Fibroblast of lung (primary cell): Measurements from ENCODE around the gene C1orf122. TPM values are rescaled to one million over a fixed set of nuclear protein-coding genes. Genes with fewer than 3 reads are reported as not detected.
A peak's percentile ranks its signal among the peaks of the same experiment; 100 is the strongest.

Experiments used
- DNase-seq, 2 donors: peaks; one replicate each; pipeline versions ENCODE4 v3.0.0 to v3.0.0-alpha.2; 2010; ENCODE audit warnings: low read depth in 2 of 2
- H2AFZ ChIP-seq: 2 replicates; pipeline ENCODE4 v1.5.1; 2012; ENCODE audit warnings: low read length, control low read depth, inconsistent platforms
- H3K27ac ChIP-seq: 2 replicates; pipeline ENCODE4 v1.5.1; 2011; ENCODE audit warnings: low read length, control low read depth; ENCODE audit not compliant: insufficient read depth
- H3K27me3 ChIP-seq: 2 replicates; pipeline ENCODE4 v1.5.1; 2011; ENCODE audit warnings: mild to moderate bottlenecking, low read length; ENCODE audit not compliant: control insufficient read depth, insufficient read depth
- H3K36me3 ChIP-seq: 2 replicates; pipeline ENCODE4 v1.5.1; 2011; ENCODE audit warnings: low read length; ENCODE audit not compliant: control insufficient read depth, insufficient read depth
- H3K4me1 ChIP-seq: 2 replicates; pipeline ENCODE4 v1.5.1; 2011; ENCODE audit warnings: low read length; ENCODE audit not compliant: control insufficient read depth, insufficient read depth; ENCODE audit errors: extremely low read depth
- H3K4me2 ChIP-seq: 2 replicates; pipeline ENCODE4 v1.5.1; 2011; ENCODE audit warnings: low read length, control low read depth; ENCODE audit not compliant: insufficient read depth; ENCODE audit errors: extremely low read depth
- H3K4me3 ChIP-seq, 4 experiments: fragments of 200-600 bp in 1 of 4; sonication (generic) in 1 of 4; replicated peaks in 1 of 4; 2 replicates each; pipeline ENCODE4 v1.5.1; 2011 to 2016; ENCODE audit warnings: low read length in 4 of 4, low read depth in 3 of 4, mild to moderate bottlenecking in 3 of 4, control low read depth in 2 of 4, inconsistent platforms in 1 of 4, mixed read lengths in 1 of 4; ENCODE audit not compliant: insufficient read depth in 1 of 4; ENCODE audit errors: control extremely low read depth in 1 of 4
- H3K79me2 ChIP-seq: 2 replicates; pipeline ENCODE4 v1.5.1; 2012; ENCODE audit warnings: mild to moderate bottlenecking, low read length, inconsistent platforms; ENCODE audit not compliant: control insufficient read depth, insufficient read depth
- H3K9ac ChIP-seq: 2 replicates; pipeline ENCODE4 v1.5.1; 2011; ENCODE audit warnings: mild to moderate bottlenecking, low read length, control low read depth; ENCODE audit not compliant: insufficient read depth
- H3K9me3 ChIP-seq: 2 replicates; pipeline ENCODE4 v1.5.1; 2012; ENCODE audit warnings: low read depth, low read length; ENCODE audit not compliant: control insufficient read depth, insufficient read depth
- H4K20me1 ChIP-seq: 2 replicates; pipeline ENCODE4 v1.5.1; 2011; ENCODE audit warnings: low read length; ENCODE audit not compliant: control insufficient read depth, insufficient read depth; ENCODE audit errors: extremely low read depth
- CTCF ChIP-seq, 2 donors: IDR thresholded peaks in 1 of 2; conservative IDR thresholded peaks in 1 of 2; 1 replicate in 1 of 2; 2 replicates in 1 of 2; pipeline ENCODE4 v1.5.1; 2011 to 2012; ENCODE audit warnings: low read length in 2 of 2, control low read depth in 1 of 2, inconsistent platforms in 1 of 2, low read depth in 1 of 2, mild to moderate bottlenecking in 1 of 2
- EZH2 ChIP-seq: IDR thresholded peaks from 2 replicates; pipeline ENCODE4 v1.5.1; 2012; ENCODE audit warnings: low read length, control low read depth, mild to moderate bottlenecking; ENCODE audit errors: missing control alignments
- polyA plus RNA-seq, 2 donors: library from polyadenylated mRNA; depleted of rRNA in 1 of 2; stranded (reverse) in 1 of 2; unstranded in 1 of 2; fragments of >200 nt; gene quantifications; 2 replicates each; pipeline ENCODE4 v1.2.1, GENCODE V29; 2011 to 2012; ENCODE audit warnings: missing spikeins in 1 of 2
- total RNA-seq: library from RNA; depleted of rRNA; stranded (reverse); fragments of >200 nt; gene quantifications from 2 replicates; pipeline ENCODE4 v1.2.1, GENCODE V29; 2014

C1orf122 gene
- total and polyA plus RNA-seq, 2 donors (not counting 1 experiment from before 2014, with no cell fraction given) = 14.8 to 28.1 TPM

DNA sequence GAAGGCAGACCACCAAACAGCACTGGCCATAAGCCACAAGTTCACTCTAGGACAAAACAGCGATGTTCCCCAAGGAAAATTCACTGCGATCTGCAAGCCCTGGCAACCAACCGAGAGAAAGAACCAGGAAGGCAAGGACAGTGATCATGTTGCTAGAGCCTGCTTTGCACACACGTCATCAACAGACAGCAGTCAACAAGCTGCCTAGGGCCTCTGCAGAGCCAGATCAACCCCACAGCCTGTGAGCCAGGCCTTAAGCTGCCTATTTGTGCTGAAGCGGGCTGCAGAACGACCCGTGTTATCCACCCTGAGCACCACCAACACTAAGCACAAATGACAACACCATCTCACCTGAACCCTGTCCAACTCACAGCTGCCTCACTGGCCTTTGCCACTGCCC lies 6.7 kb downstream of the C1orf122 start:
- H3K9me3 ChIP-seq = no peaks in the 10 kb centered on the region
- no peak overlapping the region for H3K4me3 ChIP-seq
- TF ChIP-seq CTCF (conservative IDR thresholded peaks at IDR 0.05 in 1 of 2, IDR thresholded peaks at IDR 0.05 in 1 of 2; ENCODE audit: low read depth in 1 of 2, low read length in 2 of 2) (no peak), EZH2 (no peak)
- no peak overlapping the region for H3K9ac ChIP-seq
- no peak overlapping the region for H3K4me2 ChIP-seq
- H4K20me1 ChIP-seq = no peaks in the 10 kb centered on the region
- DNase-seq = no peak
- H3K79me2 ChIP-seq = peaks cover 8% of the 10 kb centered on the region
- peaks cover 18% of the 10 kb centered on the region for H3K36me3 ChIP-seq
- no peaks in the 10 kb centered on the region for H3K27me3 ChIP-seq
- no peak overlapping the region for H3K27ac ChIP-seq
- H2AFZ ChIP-seq = no peak overlapping the region
- H3K4me1 ChIP-seq = peaks cover 7% of the 10 kb centered on the region

DNA sequence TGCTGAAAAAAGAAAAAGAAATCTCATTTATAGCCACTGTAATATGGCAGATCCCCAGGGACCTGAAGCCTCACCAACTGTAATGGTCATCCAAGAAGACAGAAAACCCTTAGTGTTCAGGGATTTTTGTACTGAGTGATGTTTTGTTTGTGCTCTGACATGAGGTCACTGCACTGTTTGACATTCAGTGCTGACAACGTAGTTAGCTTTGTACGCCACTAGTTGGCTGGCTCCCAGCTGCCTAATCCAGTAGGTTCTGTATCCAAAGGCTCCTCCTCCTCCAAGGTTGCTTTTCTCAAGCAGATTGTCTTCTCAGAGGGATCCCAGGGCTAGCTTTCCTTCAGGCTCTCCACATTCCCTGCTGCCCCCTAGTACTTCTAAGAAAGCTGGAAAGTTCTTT lies 9.9 kb downstream of the C1orf122 start:
- no peaks in the 10 kb centered on the region for H4K20me1 ChIP-seq
- peak in 1 of 2 donors; percentile 44 for DNase-seq
- H3K4me3 ChIP-seq = no peak overlapping the region
- peak overlapping the region; percentile 7 for H3K9ac ChIP-seq
- H3K4me2 ChIP-seq = no peak overlapping the region
- H3K79me2 ChIP-seq = peaks cover 4% of the 10 kb centered on the region
- no peak overlapping the region for H3K27ac ChIP-seq
- TF ChIP-seq EZH2 (no peak), CTCF (conservative IDR thresholded peaks at IDR 0.05 in 1 of 2, IDR thresholded peaks at IDR 0.05 in 1 of 2; ENCODE audit: low read depth in 1 of 2, low read length in 2 of 2) (no peak)
- no peak overlapping the region for H2AFZ ChIP-seq
- peaks cover 23% of the 10 kb centered on the region for H3K36me3 ChIP-seq
- no peaks in the 10 kb centered on the region for H3K9me3 ChIP-seq
- no peaks in the 10 kb centered on the region for H3K4me1 ChIP-seq
- H3K27me3 ChIP-seq = no peaks in the 10 kb centered on the region

GRCh38 chr1:37821481-37821880 lies 13.9 kb downstream of the C1orf122 start:
- no peaks in the 10 kb centered on the region for H3K27me3 ChIP-seq
- H3K4me1 ChIP-seq = no peaks in the 10 kb centered on the region
- no peaks in the 10 kb centered on the region for H3K79me2 ChIP-seq
- H2AFZ ChIP-seq = no peak overlapping the region
- no peak overlapping the region for H3K4me2 ChIP-seq
- no peak overlapping the region for H3K27ac ChIP-seq
- no peak for DNase-seq
- peaks cover 7% of the 10 kb centered on the region for H3K36me3 ChIP-seq
- H4K20me1 ChIP-seq = no peaks in the 10 kb centered on the region
- H3K9me3 ChIP-seq = no peaks in the 10 kb centered on the region
- H3K4me3 ChIP-seq = no peak overlapping the region
- no peak for TF ChIP-seq CTCF (conservative IDR thresholded peaks at IDR 0.05 in 1 of 2, IDR thresholded peaks at IDR 0.05 in 1 of 2; ENCODE audit: low read depth in 1 of 2, low read length in 2 of 2)
- TF ChIP-seq EZH2 = no peak
- H3K9ac ChIP-seq = no peak overlapping the region
